GM19240 (cell line): ENCODE data around the gene OR6S1.
"Not testable (repeated sequence)": the region's sequence is repeated elsewhere in the genome, so short reads cannot be mapped to it uniquely, and the experiment has no call there.

Source experiments
- DNase-seq: peaks from one replicate; pipeline ENCODE4 v3.0.0; 2011; ENCODE audit warnings: low spot score; ENCODE audit not compliant: insufficient read length

OR6S1 gene

GRCh38 chr14:20671597-20672283 is 30.2 kb upstream of the OR6S1 start:
- no peak for DNase-seq

GRCh38 chr14:20668969-20669368 is 27.5 kb upstream of the OR6S1 start:
- DNase-seq, result no peak

- DNase-seq, result no peak
Measured at GRCh38 chr14:20667957-20668356, 26.5 kb upstream of the OR6S1 start.

DNA sequence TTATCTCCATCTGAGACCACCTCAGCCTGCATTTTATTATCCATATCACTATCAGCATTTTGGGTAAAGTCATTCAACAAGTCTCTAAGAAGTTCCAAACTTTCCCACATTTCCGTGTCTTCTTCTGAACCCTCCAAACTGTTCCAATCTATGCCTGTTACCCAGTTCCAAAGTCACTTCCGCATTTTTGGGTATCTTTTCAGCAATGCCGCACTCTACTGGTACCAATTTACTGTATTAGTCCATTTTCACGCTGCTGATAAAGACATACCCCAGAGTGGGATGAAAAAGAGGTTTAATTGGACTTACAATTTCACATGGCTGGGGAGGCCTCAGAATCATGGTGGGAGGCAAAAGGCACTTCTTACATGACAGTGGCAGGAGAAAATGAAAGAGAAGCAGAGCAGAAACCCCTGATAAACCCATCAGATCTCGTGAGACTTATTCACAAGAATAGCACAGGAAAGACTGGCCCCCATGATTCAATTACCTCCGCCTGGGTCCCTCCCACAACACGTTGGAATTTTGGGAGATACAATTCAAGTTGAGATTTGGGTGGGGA is 25.0 kb upstream of the OR6S1 start:
- not testable (repeated sequence) for DNase-seq

- no peak for DNase-seq
Measured at GRCh38 chr14:20662968-20663732, 21.7 kb upstream of the OR6S1 start.

GRCh38 chr14:20661197-20661596 is 19.7 kb upstream of the OR6S1 start:
- no peak for DNase-seq

DNA sequence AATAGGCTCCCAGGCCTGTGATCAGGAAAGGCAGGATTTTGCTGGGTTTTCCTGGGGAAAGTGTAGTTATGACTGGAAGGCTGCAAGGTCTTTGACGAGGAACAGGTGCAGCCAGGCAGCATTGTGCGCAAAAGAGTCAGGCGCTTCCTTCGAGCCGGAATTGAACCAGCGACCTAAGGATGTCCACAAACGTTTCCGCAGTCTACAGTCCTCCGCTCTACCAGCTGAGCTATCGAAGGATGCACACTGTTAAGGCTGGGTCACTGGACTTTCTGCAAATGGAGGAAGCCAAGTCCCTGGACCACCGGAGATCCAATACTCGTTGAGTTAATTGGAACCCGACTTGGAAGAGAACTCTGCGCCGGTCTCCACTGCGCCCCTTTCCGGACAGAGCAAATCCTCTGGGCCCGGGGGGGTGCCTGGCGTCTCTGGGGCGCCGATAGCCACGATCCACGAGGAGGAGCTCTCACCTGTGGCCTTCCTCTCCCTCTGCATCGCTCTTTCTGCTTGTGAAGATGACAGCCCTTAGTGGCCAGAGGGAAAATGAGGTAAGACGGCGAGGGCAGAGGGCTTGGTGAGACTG is 18.4 kb upstream of the OR6S1 start:
- DNase-seq, result no peak

DNA sequence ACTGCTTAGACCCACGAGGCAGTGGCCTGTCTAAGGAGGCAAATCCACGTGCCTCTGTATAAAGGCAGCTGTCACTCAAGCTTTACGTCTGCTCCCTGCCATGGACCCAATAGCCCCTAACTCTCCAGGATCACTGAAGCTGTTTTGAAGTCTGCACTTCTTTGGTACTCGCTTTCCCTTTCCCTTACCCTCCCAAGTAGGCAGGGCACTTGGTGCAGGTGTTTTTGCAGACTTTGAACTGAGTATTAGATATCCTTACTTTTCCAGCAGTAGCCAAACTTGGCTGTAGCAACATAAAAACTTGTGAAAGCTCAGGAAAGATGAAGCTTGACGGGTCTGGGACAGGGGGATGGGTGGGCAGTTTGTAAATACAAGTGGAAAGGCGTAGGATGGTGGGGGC is 17.8 kb upstream of the OR6S1 start:
- no peak for DNase-seq

DNA sequence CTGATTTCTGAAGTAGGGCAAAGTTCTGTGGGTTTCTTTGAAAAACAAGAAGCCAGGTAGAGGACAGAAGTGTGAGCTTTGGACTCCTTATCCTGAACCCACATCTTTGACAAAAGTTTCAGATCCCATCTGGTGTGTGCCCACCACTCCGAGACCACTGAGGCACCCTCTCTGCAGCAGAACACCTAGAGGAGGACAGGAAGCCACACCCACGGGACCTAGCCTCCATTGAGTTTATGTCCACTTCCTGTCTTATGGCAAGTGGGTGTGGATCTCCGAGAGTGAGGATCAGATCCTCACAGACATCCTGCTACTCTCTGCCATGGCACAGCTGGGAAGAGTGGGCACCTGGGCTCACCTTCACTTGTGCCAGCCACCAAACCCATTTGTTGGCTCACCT is 16.8 kb upstream of the OR6S1 start:
- no peak for DNase-seq

- DNase-seq, result no peak
Measured at GRCh38 chr14:20657216-20658211, 16.0 kb upstream of the OR6S1 start.

DNA sequence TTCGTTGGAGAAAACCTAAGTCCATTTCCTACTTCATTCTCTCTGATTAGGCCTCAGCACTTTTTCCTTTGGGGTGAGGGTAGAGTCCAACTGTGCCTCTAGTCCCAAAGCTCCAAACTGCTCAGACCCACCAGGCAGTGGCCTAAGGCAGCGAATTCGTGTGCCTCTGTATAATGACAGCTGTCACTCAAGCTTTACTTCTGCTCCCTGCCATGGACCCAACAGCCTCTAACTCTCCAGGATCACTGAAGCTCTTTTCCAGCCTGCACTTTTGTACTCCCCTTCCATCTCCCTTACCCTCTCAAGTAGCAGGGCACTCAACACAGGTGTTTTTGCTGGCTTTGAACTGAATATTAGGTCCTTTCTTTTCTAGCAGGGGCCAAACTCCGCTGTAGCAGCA is 14.8 kb upstream of the OR6S1 start:
- no peak for DNase-seq

- DNase-seq, result no peak
Measured at GRCh38 chr14:20655851-20656250, 14.4 kb upstream of the OR6S1 start.

DNA sequence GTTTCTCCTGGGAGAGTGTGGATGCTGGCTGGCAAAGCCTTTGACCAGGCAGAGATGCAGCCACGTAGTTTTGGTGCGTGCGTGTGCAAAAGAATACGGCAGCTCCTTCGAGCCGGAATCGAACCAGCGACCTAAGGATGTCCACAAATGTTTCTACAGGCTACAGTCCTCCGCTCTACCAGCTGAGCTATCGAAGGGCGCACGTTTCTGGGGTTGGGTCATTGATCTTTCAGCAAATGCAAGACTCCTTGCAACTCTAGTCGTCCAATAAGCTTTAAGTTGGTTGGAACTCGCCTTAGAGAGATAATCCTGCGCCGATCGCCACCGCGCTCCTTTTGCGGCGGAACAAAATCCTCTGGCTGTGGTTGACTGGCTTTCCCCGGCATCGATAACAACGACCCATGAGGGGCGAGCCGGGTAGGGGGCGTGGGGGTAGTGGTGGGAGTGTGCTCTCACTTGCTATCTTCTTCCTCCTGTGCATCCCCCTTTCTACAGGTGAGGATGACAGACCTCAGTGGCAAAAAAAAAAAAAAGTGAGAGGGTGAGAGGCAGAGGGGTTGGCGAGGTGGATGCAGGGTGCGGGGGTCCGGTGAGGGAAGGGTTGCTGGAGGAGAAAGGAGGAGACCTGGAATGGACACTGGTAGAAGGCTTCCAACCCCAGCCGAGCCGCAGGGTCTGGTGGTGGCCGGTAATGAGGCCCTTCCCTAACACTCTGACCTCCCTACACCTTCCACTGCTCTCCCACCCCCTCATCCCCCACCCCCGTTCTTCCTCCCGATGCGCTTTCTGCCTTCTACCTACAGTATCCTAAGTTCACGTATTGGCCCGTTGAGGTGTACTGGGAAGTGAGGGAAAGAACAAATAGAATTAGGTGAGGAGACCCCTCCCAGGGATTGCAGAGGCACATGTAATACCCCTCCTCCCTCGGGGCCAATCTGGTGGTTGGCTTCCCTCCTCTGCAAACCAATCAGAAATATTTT is 11.8 kb upstream of the OR6S1 start:
- no peak for DNase-seq

DNA sequence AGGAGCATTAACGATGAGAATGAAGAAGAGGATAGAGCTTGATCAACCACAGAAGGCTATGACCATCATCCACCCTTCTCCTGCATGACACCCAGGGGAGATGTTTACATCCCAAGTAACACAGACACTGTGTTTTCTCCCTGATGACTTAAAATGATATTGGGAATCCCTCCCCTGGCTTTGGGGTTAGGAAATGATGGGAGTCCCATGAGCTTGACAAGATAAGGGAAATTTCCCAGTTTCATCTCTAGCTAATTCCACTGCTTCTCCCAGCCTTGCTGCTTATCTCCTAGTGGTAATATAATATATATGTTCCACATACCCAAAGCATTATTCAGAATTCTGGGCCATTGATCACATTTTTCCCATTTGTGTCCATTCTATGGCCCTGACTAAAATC is 4.0 kb upstream of the OR6S1 start:
- DNase-seq, result no peak

DNA sequence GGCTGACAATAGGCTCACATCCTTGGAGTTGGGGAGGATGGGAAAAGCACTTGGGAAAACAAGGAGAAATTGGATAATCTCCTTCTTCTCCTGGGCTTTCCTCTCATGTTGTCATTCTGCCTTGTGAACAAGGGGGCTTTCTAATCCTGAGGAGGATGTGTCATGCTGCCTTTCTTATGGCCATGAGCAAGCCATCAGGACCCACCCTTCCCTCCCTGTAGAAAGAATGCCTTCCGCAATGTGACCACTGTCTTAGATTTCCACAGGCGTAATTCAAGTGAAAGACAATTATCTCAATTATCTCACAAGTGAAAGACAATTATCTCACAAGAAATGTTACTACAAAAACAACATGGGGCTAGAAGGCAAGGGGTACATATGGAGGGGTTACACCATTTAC is 3.0 kb upstream of the OR6S1 start:
- DNase-seq, result no peak

- DNase-seq, result not testable (repeated sequence)
Measured at GRCh38 chr14:20642755-20643154, 1.3 kb upstream of the OR6S1 start.

DNA sequence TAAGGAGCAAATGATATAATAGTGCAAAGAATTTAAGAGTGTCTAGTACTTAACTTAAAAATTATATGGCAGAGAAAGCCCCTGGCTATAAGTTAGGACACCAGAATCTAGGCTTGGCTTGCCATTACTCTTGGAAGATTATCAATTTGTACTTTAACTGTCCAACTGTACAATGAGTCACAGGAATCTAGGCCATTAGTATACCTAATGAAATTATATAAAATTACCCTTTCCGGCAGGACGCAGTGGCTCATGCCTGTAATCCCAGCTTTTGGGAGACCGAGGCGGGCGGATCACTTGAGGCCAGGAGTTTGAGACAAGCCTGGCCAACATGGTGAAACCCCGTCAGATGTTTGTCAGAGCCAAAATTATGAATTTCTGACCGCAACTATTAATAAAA is 691 bp upstream of the OR6S1 start:
- DNase-seq, result no peak

DNA sequence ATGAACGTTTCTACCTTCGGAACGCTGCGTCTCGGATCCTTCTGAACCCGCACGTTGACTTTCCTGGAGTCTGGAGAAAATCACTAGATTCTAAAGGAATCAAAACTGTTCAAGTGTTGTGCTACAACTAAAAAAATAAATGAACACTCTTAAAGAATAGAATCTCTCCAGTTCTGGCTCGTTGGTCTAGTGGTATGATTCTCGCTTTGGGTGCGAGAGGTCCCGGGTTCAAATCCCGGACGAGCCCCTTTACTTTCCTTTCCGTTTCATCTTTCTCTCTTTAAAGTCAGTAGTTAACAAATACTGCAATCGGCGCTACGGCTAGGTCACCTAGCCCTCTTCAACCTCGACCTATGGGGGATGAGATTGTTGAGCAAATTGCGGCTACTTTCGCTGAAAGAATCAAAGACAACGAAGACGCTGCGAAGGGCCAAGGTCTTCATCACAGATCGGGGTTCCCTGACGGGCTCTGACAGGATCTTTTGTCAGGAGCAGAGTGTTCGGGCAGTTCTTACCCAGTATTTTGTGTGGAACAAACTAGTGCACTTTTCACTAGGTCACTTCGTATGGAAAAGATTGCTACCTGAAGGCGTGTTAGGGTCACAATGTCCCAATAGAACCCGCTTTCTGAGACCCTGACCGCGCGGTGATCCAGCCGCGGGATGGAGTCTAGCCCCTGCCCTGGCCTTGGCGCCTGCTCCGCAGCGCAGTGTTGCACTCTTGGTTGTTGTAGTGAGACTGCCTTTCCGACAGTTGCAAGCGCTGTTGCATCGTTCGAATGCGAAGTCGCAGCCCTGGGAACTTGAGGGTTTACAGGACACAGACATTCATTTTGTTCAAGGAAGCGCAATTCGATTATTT is 8.4 kb downstream of the OR6S1 start:
- DNase-seq, result no peak

GRCh38 chr14:20632448-20632830 is 9.1 kb downstream of the OR6S1 start:
- DNase-seq, result no peak
